A204.1 (cell line): ENCODE measurements around the gene MARS1.
"Not testable (repeated sequence)": the region's sequence is repeated elsewhere in the genome, so short reads cannot be mapped to it uniquely, and the experiment has no call there.

Experiments
- FAIRE-seq: peaks from 2 replicates; lab custom pipeline; 2012; peaks lifted over from hg19 to GRCh38; lab: Jason Lieb, UNC

MARS1 gene

DNA sequence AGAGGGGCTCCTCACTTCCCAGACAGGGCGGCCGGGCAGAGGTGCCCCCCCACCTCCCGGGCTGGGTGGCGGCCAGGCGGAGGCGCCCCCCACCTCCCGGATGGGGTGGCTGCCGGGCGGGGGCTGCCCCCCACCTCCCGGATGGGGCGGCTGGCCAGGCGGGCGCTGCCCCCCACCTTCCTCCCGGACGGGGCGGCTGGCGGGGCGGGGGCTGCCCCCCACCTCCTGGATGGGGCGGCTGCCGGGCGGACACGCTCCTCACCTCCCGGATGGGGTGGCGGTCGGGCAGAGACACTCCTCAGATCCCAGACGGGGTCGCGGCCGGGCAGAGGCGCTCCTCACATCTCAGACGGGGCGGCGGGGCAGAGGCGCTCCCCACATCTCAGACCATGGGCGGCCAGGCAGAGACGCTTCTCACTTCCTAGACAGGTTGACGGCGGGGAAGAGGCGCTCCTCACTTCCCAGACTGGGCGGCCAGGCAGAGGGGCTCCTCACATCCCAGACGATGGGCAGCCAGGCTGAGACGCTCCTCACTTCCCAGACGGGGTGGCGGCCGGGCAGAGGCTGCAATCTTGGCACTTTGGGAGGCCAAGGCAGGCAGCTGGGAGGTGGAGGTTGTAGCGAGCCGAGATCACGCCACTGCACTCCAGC, 7.3 kb downstream of the MARS1 start:
- FAIRE-seq, result not testable (repeated sequence)

DNA sequence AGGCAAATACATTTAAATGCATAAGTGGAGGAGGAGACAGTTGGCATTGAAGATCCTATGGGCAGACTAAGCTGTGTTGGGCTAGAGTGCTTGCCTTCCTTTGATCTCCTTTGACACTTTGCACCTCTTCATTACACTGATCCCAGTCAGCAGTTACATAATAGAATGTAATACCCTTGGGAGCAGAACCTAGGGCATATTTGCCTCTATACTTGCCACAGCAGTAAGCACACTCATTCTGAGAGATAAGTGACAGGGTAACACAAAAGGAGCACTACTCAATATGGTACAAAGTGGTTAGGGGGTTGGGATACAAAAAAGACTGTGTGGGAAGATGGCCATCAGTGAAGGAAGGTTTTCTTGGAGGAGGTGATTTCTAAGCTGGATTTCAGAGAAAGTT, 9.0 kb downstream of the MARS1 start:
- FAIRE-seq, result no peak

DNA sequence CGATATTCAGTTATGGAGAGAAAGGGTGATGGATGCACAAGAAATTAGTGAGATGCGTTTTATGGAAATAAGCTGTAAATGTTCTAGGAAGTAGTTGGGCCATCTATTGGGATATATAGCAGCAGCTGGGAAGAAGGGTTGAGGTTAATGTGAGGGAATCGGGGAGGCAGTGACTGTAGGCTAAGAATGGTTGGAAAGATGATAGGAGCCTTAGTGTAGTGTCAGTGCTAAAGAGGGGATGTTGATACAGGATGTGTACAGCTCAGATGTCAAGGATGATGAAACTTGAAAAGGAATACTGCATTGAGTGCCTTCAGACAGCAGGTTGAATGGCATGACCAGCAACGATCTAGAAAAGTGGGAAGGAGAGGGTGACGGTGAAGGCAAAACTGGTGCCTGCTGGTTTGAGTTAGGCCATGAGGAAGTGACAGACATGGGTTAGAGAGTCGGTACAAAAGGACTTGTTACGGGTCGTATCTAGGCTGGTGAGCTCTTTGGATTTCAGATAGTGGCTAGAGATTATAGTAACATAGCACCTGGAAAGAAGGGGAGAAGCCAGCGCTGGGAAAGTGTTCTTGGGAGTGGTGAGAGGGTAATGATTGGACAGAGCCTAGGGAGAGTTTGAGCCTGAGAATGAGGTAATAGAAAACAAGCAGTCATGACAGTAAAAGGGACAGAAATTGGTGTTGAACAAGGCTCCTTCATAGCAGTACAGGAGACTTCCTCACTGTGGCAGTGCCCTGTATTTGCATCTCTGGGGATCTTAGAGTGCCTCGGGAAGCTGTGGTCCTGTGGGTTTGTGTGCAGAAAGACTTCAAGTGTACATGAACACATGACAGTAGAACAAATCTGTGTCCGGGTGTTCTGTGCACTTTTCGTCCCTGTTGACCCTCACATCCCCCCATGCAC, 9.6 kb downstream of the MARS1 start:
- FAIRE-seq, result no peak

DNA sequence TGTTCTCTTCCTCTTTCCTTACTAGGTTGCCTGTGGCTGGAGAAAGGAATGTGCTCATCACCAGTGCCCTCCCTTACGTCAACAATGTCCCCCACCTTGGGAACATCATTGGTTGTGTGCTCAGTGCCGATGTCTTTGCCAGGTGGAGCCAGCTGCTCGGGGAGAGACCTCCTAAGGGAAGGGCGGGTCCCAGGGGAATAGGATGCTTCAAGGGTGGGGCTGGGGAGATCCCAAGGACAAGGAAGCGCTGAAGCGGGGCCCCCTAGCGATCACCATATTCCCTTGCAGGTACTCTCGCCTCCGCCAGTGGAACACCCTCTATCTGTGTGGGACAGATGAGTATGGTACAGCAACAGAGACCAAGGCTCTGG, 10.2 kb downstream of the MARS1 start:
- FAIRE-seq, result no peak

DNA sequence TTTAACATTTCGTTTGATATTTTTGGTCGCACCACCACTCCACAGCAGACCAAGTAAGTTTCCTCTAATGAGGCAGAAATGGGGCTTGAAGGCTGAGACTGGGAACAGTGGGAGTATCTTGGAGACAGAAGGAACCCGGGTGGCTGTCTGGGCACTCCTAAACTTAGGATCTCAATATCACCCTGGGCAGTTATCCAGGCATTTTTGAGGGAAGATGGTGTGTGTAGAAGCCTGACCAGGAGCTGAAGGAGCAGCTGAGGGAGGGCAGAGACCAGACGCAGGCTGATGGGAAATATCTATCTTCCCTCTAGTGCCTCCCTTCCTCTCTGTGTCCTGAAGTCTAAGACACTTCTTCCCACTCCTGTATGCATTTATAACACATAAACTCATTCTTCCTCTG, 10.7 kb downstream of the MARS1 start:
- FAIRE-seq, result no peak

DNA sequence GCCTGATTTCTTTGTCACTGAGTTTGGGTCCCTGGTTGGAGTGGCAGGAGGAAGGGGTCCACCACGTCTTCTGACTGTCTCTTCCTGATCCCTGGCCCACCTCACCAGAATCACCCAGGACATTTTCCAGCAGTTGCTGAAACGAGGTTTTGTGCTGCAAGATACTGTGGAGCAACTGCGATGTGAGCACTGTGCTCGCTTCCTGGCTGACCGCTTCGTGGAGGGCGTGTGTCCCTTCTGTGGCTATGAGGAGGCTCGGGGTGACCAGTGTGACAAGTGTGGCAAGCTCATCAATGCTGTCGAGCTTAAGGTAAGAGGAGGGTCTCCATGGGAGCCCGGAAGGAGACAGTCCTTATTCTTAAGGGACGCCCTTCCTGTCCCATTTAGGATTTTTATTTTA, 12.3 kb downstream of the MARS1 start:
- no peak for FAIRE-seq

DNA sequence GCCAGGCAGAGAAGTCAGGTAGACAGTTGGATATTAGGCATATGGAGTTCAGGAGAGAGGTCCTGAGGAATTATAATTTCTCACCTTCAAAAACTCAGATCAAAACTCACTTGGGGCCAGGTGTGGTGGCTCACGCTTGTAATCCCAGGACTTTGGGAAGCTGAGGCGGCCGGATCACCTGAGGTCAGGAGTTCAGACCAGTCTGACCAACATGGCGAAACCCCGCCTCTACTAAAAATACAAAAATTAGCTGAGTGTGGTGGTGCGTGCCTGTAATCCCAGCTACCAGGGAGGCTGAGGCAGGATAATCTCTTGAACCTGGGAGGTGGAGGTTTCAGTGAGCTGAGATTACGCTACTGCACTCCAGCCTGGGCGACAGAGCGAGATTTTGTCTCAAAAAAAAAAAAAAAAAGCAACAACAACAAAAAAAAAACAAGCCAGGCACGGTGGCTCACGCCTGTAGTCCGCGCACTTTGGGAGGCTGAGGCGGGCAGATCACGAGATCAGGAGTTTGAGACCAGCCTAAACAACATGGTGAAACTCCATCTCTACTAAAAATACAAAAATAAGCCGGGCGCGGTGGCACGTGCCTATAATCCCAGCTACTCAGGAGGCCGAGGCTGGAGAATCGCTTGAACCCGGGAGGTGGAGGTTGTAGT, 14.6 kb downstream of the MARS1 start:
- FAIRE-seq, result not testable (repeated sequence)

DNA sequence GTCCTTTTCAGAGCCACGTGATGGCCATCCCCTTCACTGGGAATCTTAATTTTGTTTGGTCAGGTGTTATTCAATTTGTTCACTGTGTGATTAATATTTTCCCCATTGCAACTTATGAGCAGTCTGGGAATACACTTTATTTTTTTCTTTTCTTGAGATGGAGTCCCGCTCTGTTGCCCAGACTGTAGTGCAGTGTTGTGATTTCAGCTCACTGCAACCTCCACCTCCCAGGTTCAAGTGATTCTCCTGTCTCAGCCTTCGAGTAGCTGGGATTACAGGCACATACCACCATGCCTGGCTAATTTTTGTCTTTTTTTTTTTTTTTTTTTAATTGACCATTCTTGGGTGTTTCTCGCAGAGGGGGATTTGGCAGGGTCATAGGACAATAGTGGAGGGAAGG, 18.7 kb downstream of the MARS1 start:
- FAIRE-seq, result not testable (repeated sequence)

DNA sequence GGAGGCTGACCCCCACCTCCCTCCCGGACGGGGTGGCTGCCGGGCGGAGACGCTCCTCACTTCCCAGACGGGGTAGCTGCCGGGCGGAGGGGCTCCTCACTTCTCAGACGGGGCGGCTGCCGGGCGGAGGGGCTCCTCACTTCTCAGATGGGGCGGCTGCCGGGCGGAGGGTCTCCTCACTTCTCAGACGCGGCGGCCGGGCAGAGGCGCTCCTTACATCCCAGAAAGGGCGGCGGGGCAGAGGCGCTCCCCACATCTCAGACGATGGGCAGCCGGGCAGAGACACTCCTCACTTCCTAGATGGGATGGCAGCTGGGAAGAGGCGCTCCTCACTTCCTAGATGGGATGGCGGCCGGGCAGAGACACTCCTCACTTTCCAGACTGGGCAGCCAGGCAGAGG, 19.9 kb downstream of the MARS1 start:
- not testable (repeated sequence) for FAIRE-seq

DNA sequence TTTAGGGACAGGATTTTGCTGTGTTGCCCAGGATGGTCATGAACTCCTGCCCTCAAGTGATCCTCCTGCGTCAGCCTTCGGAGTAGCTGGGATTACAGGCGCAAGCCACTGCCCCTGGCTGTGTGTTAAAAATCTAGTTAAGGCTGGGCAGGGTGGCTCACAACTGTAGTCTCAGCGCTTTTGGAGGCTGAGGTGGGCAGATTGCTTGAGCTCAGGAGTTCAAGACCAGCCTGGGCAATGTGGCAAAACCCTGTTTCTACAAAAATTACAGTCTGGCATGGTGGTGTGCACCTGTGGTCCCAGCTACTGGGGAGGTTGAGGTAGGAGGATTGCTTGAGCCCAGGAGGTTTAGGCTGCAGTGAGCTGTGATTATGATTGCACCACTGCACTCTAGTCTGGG, 23.3 kb downstream of the MARS1 start:
- FAIRE-seq, result no peak

DNA sequence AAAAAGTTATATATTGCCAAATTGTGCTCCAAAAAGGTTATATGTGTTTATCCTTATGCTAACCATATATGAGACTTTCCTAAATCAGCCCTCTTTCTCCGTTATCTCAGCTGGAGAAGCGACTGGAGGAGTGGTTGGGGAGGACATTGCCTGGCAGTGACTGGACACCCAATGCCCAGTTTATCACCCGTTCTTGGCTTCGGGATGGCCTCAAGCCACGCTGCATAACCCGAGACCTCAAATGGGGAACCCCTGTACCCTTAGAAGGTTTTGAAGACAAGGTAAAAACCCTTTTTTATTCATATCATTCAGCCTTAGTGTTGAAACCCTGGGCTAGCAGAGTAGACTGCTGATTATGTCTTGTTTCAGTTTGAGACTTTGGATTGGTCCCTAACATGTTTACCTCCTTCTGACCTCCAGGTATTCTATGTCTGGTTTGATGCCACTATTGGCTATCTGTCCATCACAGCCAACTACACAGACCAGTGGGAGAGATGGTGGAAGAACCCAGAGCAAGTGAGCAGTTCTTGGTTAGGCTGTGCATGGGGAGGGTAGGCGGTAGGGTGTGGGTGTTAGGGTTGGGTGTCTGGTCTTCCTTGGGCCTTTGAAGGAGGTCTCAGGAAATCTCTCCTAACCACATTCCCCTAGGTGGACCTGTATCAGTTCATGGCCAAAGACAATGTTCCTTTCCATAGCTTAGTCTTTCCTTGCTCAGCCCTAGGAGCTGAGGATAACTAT, 23.9 kb downstream of the MARS1 start:
- no peak for FAIRE-seq

DNA sequence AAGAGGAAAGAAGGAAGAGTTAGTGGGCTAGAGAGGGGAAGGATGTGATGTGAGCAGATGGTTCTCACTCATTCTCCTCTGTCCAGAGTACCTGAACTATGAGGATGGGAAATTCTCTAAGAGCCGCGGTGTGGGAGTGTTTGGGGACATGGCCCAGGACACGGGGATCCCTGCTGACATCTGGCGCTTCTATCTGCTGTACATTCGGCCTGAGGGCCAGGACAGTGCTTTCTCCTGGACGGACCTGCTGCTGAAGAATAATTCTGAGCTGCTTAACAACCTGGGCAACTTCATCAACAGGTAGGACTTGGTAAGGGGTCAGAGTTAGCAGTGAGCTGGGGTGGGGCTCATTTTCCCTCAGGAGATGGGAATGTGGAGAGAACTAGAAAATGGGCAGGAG, 24.8 kb downstream of the MARS1 start:
- no peak for FAIRE-seq

DNA sequence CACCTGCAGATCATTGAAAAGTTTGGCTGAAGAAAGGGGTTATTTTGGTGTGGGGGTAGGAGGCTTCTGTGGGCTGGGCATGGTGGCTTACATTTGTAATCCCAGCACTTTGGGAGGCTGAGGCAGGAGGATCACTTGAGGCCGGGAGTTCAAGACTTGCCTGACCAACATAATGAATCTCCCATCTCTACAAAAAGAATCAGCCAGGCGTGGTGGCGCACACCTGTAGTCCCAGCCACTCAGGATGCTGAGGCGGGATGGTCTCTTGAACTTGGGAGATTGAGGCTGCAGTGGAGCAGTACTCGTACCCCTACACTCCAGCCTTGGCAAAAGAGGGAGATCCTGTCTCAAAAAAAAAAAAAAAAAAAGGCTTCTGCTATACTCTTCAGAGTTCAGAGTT, 25.4 kb downstream of the MARS1 start:
- no peak for FAIRE-seq

DNA sequence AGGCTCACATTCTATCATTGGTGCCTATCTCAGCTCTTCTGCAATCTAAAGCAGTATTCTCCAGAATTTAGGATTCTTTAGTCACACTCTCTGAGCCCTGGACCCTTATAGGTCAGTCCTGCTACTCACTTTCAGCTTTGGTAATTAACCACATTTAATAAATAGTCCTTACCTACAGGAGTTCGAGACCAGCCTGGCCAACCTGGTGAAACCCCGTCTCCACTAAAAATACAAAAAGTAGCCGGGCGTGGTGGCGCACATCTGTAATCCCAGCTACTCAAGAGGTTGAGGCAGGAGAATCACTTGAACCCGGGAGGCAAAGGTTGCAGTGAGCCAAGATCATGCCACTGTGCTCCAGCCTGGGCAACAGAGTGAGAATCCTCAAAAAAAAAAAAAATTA, 25.8 kb downstream of the MARS1 start:
- not testable (repeated sequence) for FAIRE-seq

DNA sequence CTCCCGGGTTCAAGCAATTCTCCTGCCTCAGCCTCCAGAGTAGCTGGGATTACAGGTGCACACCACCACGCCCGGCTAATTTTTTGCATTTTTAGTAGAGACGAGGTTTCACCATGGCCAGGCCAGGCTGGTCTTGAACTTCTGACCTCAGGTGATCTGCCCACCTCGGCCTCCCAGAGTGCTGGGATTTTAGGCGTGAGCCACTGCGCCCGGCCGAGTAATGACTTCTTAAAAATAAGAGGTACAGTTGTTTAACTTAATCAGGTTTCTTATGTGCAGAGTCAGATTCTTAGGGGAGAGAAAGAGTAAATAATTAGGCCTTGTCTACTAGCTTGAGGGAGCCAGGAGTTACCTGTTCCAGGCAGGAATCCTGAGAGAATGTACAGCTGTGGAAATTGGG, 26.4 kb downstream of the MARS1 start:
- not testable (repeated sequence) for FAIRE-seq

DNA sequence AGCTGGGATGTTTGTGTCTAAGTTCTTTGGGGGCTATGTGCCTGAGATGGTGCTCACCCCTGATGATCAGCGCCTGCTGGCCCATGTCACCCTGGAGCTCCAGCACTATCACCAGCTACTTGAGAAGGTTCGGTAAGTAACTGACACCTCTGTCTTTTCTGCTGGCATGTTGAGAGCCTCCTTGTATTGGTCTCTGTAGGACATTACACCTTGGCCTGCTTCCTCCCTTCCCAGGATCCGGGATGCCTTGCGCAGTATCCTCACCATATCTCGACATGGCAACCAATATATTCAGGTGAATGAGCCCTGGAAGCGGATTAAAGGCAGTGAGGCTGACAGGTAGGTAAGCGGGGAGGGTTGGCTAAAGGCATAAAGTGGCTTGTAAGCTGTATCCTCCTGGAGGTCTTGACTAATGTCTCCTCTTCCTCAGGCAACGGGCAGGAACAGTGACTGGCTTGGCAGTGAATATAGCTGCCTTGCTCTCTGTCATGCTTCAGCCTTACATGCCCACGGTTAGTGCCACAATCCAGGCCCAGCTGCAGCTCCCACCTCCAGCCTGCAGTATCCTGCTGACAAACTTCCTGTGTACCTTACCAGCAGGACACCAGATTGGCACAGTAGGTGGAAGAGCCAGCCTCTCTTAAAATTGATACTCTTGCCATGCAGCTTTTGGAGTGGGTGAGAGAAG, 27.0 kb downstream of the MARS1 start:
- no peak for FAIRE-seq

DNA sequence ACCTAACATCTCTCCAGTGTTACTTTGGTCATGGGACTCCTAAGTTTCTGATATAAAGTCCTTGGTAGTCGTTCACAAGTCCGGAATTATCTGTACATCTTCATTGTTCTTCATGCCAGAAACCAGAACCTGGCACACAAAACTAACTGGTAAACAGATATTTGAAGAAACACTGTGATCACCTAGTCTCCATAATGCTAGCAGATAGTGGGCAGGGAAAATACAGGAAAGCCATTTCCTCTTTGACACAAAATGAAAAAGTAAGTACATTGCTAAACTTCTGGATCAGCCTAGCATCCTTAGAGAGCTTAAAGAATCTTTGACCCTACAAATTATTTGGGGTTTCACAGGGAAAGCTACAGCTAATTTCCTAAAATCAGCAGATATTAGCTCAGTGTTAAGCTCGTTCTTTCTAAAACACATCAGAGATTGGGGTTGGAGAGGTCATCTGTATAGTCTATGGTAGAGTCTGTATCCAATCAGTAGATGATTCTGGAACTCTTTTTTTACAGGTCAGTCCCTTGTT, 27.6 kb downstream of the MARS1 start:
- no peak for FAIRE-seq

DNA sequence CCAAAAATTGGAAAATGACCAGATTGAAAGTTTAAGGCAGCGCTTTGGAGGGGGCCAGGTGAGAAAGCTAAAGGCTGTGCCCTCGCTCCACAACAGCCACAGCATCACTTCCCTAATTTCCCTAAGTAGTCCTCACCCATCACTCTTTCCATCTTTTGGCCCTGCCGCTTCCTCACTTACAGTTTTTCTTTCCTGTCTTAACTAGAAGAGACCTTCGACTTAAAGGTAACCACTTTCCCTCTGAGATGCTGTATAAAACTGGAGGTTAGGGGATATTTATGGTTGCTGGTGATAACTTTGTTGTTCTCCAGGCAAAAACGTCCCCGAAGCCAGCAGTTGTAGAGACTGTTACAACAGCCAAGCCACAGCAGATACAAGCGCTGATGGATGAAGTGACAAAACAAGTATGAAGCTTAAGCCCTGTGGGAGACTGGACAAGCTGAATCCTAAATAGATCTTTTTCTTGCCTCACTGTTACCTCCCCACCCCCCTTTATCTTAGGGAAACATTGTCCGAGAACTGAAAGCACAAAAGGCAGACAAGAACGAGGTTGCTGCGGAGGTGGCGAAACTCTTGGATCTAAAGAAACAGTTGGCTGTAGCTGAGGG, 28.2 kb downstream of the MARS1 start:
- FAIRE-seq, result no peak

DNA sequence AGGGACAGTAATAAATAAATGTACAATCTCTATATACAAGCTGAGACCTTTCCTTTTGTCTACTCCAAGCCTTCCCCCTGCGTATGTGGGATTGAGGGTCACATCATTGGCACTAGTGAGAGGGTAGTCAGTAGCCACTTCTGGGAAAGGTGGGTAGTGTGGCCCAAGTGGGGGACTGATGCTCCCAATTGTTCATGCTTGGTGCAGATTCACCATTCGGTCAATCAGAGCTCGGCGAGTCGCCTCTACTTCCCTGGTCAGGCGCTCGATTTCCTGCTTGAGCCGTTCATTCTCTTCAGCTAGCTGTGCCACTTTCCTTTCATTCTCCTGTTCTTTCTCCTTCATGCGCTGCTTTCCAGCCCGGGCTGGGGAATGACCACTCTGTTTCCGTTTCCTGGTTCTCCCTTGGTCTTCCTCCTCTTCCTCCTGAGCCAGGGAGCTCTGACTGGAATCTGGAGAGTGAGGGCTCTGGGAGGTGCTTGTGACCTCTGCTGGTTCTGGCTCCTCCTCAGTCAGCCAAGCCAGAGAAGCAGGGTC, 28.8 kb downstream of the MARS1 start:
- no peak for FAIRE-seq

DNA sequence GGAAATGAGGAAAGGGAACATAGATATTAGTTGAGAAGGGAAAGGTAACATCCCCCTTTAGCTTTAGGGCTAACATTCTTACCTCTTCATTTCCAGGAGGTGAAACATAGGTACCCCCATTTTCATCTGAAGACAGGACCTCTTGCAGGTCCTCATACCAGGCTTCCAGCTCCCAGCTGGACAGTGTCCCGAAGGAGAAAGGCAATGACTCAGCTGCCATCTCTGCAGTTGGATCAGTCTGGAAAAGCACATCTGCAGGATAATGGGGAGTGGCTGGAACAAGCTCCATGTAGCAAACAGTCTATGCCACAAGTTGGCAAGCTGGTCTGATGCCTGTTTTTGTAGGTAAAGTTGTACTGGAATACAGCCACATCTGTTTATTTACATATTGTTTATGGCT, 29.3 kb downstream of the MARS1 start:
- FAIRE-seq, result no peak

DNA sequence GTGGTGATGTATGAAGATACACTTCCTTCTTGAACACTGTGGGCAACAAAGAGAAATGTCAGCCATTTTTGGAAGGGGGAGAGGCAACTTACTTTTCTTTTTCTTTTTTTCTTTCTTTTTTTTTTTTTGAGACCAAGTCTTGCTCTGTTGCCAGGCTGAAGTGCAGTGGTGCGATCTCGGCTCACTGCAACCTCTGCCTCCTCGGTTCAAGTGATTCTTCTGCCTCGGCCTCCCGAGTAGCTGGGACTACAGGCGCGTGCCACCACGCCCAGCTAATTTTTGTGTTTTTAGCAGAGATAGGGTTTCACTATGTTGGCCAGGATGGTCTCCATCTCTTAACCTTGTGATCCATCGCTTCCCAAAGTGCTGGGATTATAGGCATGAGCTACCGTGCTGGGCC, 29.9 kb downstream of the MARS1 start:
- not testable (repeated sequence) for FAIRE-seq
